ENCODE measurements around the gene PSMD7. TPM values are rescaled to one million over a fixed set of nuclear protein-coding genes. Genes with fewer than 3 reads are reported as not detected.

Gene PSMD7
- total and polyA plus RNA-seq, 2 experiments from 2014 or later: 116 to 165 TPM

DNA sequence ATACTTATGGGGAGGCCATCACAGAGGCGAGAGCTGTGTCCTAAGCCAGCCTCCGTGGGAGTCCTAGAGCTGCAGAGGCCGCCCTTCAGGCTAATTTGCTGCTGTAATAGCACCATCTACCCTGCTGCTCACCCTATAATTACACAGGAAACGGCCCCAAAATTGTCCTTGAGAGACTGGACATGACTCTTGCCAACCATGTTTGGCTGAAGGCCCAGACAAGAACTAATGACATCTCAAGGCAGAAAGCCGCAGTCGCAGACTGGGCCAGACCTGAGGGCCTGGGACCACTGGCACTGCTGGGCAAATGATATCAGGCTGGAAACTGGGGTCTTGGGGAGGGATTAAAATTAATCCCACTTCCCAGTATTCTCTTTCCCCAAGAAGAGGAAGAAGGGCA lies 24.1 kb downstream of the PSMD7 start (continued):
- TF ChIP-seq, protein P1, sequence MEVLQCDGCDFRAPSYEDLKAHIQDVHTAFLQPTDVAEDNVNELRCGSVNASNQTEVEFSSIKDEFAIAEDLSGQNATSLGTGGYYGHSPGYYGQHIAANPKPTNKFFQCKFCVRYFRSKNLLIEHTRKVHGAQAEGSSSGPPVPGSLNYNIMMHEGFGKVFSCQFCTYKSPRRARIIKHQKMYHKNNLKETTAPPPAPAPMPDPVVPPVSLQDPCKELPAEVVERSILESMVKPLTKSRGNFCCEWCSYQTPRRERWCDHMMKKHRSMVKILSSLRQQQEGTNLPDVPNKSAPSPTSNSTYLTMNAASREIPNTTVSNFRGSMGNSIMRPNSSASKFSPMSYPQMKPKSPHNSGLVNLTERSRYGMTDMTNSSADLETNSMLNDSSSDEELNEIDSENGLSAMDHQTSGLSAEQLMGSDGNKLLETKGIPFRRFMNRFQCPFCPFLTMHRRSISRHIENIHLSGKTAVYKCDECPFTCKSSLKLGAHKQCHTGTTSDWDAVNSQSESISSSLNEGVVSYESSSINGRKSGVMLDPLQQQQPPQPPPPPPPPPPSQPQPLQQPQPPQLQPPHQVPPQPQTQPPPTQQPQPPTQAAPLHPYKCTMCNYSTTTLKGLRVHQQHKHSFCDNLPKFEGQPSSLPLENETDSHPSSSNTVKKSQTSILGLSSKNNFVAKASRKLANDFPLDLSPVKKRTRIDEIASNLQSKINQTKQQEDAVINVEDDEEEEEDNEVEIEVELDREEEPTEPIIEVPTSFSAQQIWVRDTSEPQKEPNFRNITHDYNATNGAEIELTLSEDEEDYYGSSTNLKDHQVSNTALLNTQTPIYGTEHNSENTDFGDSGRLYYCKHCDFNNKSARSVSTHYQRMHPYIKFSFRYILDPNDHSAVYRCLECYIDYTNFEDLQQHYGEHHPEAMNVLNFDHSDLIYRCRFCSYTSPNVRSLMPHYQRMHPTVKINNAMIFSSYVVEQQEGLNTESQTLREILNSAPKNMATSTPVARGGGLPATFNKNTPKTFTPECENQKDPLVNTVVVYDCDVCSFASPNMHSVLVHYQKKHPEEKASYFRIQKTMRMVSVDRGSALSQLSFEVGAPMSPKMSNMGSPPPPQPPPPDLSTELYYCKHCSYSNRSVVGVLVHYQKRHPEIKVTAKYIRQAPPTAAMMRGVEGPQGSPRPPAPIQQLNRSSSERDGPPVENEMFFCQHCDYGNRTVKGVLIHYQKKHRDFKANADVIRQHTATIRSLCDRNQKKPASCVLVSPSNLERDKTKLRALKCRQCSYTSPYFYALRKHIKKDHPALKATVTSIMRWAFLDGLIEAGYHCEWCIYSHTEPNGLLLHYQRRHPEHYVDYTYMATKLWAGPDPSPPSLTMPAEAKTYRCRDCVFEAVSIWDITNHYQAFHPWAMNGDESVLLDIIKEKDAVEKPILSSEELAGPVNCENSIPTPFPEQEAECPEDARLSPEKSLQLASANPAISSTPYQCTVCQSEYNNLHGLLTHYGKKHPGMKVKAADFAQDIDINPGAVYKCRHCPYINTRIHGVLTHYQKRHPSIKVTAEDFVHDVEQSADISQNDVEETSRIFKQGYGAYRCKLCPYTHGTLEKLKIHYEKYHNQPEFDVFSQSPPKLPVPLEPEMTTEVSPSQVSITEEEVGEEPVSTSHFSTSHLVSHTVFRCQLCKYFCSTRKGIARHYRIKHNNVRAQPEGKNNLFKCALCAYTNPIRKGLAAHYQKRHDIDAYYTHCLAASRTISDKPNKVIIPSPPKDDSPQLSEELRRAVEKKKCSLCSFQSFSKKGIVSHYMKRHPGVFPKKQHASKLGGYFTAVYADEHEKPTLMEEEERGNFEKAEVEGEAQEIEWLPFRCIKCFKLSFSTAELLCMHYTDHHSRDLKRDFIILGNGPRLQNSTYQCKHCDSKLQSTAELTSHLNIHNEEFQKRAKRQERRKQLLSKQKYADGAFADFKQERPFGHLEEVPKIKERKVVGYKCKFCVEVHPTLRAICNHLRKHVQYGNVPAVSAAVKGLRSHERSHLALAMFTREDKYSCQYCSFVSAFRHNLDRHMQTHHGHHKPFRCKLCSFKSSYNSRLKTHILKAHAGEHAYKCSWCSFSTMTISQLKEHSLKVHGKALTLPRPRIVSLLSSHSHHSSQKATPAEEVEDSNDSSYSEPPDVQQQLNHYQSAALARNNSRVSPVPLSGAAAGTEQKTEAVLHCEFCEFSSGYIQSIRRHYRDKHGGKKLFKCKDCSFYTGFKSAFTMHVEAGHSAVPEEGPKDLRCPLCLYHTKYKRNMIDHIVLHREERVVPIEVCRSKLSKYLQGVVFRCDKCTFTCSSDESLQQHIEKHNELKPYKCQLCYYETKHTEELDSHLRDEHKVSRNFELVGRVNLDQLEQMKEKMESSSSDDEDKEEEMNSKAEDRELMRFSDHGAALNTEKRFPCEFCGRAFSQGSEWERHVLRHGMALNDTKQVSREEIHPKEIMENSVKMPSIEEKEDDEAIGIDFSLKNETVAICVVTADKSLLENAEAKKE (CRISPR knock-in tag; IDR thresholded peaks at IDR 0.05): no peak
- TF ChIP-seq STAT1 (IDR thresholded peaks at IDR 0.05; ENCODE audit: unreplicated experiment): no peak
- TF ChIP-seq ZNF114 (CRISPR knock-in tag; IDR thresholded peaks at IDR 0.05): no peak
- no peak for TF ChIP-seq POLR2AphosphoS5 (IDR thresholded peaks at IDR 0.05; ENCODE audit: low read depth)
- TF ChIP-seq ZNF331 (CRISPR knock-in tag; IDR thresholded peaks at IDR 0.05; ENCODE audit: low read depth): no peak
- no peak for TF ChIP-seq EZH2phosphoT487 (IDR thresholded peaks at IDR 0.05; ENCODE audit: unreplicated experiment)
- TF ChIP-seq, protein P2, sequence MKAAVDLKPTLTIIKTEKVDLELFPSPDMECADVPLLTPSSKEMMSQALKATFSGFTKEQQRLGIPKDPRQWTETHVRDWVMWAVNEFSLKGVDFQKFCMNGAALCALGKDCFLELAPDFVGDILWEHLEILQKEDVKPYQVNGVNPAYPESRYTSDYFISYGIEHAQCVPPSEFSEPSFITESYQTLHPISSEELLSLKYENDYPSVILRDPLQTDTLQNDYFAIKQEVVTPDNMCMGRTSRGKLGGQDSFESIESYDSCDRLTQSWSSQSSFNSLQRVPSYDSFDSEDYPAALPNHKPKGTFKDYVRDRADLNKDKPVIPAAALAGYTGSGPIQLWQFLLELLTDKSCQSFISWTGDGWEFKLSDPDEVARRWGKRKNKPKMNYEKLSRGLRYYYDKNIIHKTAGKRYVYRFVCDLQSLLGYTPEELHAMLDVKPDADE (IDR thresholded peaks at IDR 0.05): no peak
- TF ChIP-seq EZH2 (IDR thresholded peaks at IDR 0.05; ENCODE audit: low read depth, unreplicated experiment): no peak

DNA sequence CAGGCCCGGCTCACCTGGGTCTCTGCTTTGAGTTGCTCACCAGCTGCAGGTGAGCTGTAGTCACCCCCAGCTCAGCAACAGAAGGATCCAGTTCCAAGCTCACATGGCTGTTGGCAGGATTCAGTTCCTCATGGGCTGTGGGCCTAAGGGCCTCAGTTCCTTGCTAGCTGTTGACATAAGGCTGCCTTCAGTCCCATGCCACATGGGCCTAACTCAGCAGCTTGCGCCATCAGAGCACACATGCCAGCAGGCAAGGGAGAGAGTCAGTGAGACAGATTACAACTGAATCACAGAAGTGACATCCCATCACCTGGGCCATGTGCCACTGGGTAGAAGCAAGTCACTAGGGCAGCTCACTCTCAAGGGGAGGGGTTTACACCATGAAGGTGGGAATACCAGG lies 24.7 kb downstream of the PSMD7 start:
- no peak overlapping the region for H3K4me3 Mint-ChIP-seq
- Histone ChIP-seq H3K79me2 (replicated peaks; ENCODE audit: insufficient read depth) (no peaks in the 10 kb centered on the region), H2AFZ (no peak overlapping the region), H3K27me3 (ENCODE audit: insufficient read depth) (no peaks in the 10 kb centered on the region), H3K4me2 (no peak overlapping the region), H3K27ac (ENCODE audit: low read depth) (no peak overlapping the region), H3K9me2 (ENCODE audit: insufficient read depth) (no peaks in the 10 kb centered on the region), H4K20me1 (replicated peaks; ENCODE audit: insufficient read depth) (no peaks in the 10 kb centered on the region; the same call in 1 of the 2 replicates), H3F3A (replicated peaks; ENCODE audit: low read depth) (no peaks in the 10 kb centered on the region), H3K36me3 (ENCODE audit: insufficient read depth) (no peaks in the 10 kb centered on the region; the same call in 1 of the 2 replicates), H3K4me1 (ENCODE audit: insufficient read depth) (no peaks in the 10 kb centered on the region), H3K4me3 (no peak overlapping the region)
- peaks cover 3% of the 10 kb centered on the region; the same call in 1 of the 3 replicates for H3K9me3 Mint-ChIP-seq
- H3K4me1 Mint-ChIP-seq: no peaks in the 10 kb centered on the region; the same call in 2 of the 3 replicates
- DNase-seq (ENCODE audit: low spot score) (no peak), ATAC-seq (no peak)
- H3K36me3 Mint-ChIP-seq (ENCODE audit: low read depth): peaks cover 16% of the 10 kb centered on the region
- H3K27ac Mint-ChIP-seq: no peak overlapping the region
- H3K27me3 Mint-ChIP-seq (ENCODE audit: insufficient read depth, low read depth, poor library complexity): peaks cover 13% of the 10 kb centered on the region
- TF ChIP-seq, protein P2 (IDR thresholded peaks at IDR 0.05): no peak
- no peak for TF ChIP-seq NANOG (IDR thresholded peaks at IDR 0.05; ENCODE audit: borderline replicate concordance)
- TF ChIP-seq, protein P3, sequence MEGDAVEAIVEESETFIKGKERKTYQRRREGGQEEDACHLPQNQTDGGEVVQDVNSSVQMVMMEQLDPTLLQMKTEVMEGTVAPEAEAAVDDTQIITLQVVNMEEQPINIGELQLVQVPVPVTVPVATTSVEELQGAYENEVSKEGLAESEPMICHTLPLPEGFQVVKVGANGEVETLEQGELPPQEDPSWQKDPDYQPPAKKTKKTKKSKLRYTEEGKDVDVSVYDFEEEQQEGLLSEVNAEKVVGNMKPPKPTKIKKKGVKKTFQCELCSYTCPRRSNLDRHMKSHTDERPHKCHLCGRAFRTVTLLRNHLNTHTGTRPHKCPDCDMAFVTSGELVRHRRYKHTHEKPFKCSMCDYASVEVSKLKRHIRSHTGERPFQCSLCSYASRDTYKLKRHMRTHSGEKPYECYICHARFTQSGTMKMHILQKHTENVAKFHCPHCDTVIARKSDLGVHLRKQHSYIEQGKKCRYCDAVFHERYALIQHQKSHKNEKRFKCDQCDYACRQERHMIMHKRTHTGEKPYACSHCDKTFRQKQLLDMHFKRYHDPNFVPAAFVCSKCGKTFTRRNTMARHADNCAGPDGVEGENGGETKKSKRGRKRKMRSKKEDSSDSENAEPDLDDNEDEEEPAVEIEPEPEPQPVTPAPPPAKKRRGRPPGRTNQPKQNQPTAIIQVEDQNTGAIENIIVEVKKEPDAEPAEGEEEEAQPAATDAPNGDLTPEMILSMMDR (conservative IDR thresholded peaks at IDR 0.05; ENCODE audit: low read depth in 2 of 2): no peak
- TF ChIP-seq, protein P4, sequence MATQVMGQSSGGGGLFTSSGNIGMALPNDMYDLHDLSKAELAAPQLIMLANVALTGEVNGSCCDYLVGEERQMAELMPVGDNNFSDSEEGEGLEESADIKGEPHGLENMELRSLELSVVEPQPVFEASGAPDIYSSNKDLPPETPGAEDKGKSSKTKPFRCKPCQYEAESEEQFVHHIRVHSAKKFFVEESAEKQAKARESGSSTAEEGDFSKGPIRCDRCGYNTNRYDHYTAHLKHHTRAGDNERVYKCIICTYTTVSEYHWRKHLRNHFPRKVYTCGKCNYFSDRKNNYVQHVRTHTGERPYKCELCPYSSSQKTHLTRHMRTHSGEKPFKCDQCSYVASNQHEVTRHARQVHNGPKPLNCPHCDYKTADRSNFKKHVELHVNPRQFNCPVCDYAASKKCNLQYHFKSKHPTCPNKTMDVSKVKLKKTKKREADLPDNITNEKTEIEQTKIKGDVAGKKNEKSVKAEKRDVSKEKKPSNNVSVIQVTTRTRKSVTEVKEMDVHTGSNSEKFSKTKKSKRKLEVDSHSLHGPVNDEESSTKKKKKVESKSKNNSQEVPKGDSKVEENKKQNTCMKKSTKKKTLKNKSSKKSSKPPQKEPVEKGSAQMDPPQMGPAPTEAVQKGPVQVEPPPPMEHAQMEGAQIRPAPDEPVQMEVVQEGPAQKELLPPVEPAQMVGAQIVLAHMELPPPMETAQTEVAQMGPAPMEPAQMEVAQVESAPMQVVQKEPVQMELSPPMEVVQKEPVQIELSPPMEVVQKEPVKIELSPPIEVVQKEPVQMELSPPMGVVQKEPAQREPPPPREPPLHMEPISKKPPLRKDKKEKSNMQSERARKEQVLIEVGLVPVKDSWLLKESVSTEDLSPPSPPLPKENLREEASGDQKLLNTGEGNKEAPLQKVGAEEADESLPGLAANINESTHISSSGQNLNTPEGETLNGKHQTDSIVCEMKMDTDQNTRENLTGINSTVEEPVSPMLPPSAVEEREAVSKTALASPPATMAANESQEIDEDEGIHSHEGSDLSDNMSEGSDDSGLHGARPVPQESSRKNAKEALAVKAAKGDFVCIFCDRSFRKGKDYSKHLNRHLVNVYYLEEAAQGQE (IDR thresholded peaks at IDR 0.05; ENCODE audit: unreplicated experiment): no peak
- TF ChIP-seq CREB1 (CRISPR knock-in tag; IDR thresholded peaks at IDR 0.05; ENCODE audit: low read depth): no peak
- no peak for TF ChIP-seq POLR2AphosphoS5 (IDR thresholded peaks at IDR 0.05; ENCODE audit: low read depth)

All from GM23338 (cell line).